CD4-positive, alpha-beta memory T cell (primary cell): Measurements from ENCODE around the gene DLGAP1. TPM values are rescaled to one million over a fixed set of nuclear protein-coding genes. Genes with fewer than 3 reads are reported as not detected.

ENCODE experiments used
- CTCF ChIA-PET: fragments of 350-600 bp; sonication (Branson Sonifier 250); formaldehyde crosslinking; loops from one replicate; lab custom pipeline; 2021; ENCODE audit warnings: inconsistent platforms; ENCODE audit not compliant: partially characterized antibody; lab: Charles Lee
- POLR2A ChIA-PET: fragments of 350-600 bp; sonication (Branson Sonifier 250); formaldehyde crosslinking; loops from one replicate; lab custom pipeline; 2021; ENCODE audit not compliant: partially characterized antibody; lab: Charles Lee
- DNase-seq, 5 donors: peaks; one replicate each; pipeline versions ENCODE4 v3.0.0 to v3.0.0-alpha.2; 2020 to 2022; ENCODE audit warnings: mixed read lengths in 1 of 5
- H3K27ac ChIP-seq: one replicate; pipeline ENCODE4 v1.7.0; 2013; ENCODE audit warnings: low read depth, low read length
- H3K27me3 ChIP-seq: 2 replicates; pipeline ENCODE4 v1.7.0; 2013; ENCODE audit warnings: mild to moderate bottlenecking, low read length, moderate library complexity; ENCODE audit not compliant: insufficient read depth
- H3K36me3 ChIP-seq: 2 replicates; pipeline ENCODE4 v1.7.0; 2013; ENCODE audit warnings: mild to moderate bottlenecking, low read length, moderate library complexity; ENCODE audit not compliant: insufficient read depth
- H3K4me1 ChIP-seq: 2 replicates; pipeline ENCODE4 v1.7.0; 2013; ENCODE audit warnings: mild to moderate bottlenecking, low read length, moderate library complexity; ENCODE audit not compliant: insufficient read depth
- H3K4me3 ChIP-seq, 2 donors: one replicate each; pipeline ENCODE4 v1.7.0; 2013; ENCODE audit warnings: low read length in 2 of 2, mild to moderate bottlenecking in 1 of 2
- H3K9me3 ChIP-seq, 2 donors: one replicate each; pipeline ENCODE4 v1.7.0; 2013; ENCODE audit warnings: low read length in 2 of 2, control low read depth in 1 of 2; ENCODE audit not compliant: control insufficient read depth in 1 of 2
- H3K27ac Mint-ChIP-seq, 7 donors: one replicate each; pipeline ENCODE4 v1.8.0; 2020 to 2021; ENCODE audit warnings: mixed read lengths in 7 of 7, mild to moderate bottlenecking in 6 of 7, inconsistent platforms in 3 of 7, moderate library complexity in 3 of 7
- H3K27me3 Mint-ChIP-seq, 2 donors: one replicate each; pipeline ENCODE4 v1.8.0; 2020 to 2021; ENCODE audit warnings: mixed read lengths in 2 of 2
- H3K36me3 Mint-ChIP-seq, 2 donors: one replicate each; pipeline ENCODE4 v1.8.0; 2020 to 2021; ENCODE audit warnings: mixed read lengths in 2 of 2, inconsistent platforms in 1 of 2, mild to moderate bottlenecking in 1 of 2
- H3K4me1 Mint-ChIP-seq, 4 donors: one replicate each; pipeline ENCODE4 v1.8.0; 2020 to 2021; ENCODE audit warnings: mixed read lengths in 4 of 4, mild to moderate bottlenecking in 1 of 4
- H3K4me3 Mint-ChIP-seq, 8 donors: one replicate each; pipeline ENCODE4 v1.8.0; 2020 to 2021; ENCODE audit warnings: mixed read lengths in 8 of 8, mild to moderate bottlenecking in 7 of 8, moderate library complexity in 6 of 8, inconsistent platforms in 3 of 8
- H3K9me3 Mint-ChIP-seq, 8 donors: one replicate each; pipeline ENCODE4 v1.8.0; 2020 to 2021; ENCODE audit warnings: mixed read lengths in 8 of 8, mild to moderate bottlenecking in 5 of 8, inconsistent platforms in 3 of 8, moderate library complexity in 1 of 8
- intact Hi-C: fragments of 100-400 bp; cut with micrococcal nuclease; formaldehyde crosslinking; loops from one replicate; pipeline ENCODE4 v1.15.1; 2023
- polyA plus RNA-seq, 2 donors: library from polyadenylated mRNA; unstranded; fragments of 300-500 nt; fragmentation: Illumina TruSeq; gene quantifications; one replicate each; pipeline ENCODE4 v1.2.3, GENCODE V29; 2021
- total RNA-seq, 2 experiments: library from RNA; stranded (reverse); gene quantifications; one replicate each; pipeline ENCODE4 v1.2.3, GENCODE V29; 2021

Gene DLGAP1
- total and polyA plus RNA-seq, 4 experiments from 2014 or later = 0.17 to 0.71 (median 0.45) TPM

DNA sequence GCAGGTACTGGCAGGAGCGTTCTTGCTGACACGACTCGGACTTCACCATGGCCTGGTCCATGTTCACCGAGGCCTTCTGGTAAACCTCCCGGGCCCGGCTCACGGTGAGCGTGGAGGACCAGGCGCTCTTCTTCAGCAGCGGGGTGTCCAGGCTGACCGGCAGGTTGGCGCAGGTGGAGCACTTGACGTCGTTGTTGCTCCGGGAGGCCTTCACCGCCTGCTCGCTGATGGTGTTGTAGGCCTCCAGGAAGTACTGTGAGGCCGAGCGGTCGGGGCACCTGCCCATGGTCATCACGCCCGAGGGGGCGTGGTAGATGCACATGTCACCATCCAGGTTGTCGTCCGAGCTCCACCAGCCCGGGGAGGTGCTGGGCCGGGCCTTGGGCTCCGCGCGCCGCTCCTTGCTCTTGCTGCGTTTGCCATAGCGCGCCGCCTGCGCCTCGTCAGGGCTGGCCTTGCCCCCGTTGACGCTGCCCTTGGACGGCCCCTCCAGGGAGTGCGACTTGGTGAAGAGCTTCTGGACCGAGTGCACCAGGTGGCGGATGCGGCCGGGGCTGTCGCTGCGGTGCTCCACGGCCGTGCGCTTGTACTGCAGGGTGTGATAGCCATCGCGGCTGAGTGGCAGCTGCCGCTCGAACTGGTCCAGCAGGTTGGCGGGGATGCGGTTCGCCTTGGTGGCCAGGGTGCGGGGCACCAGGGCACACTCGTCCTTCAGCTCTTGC lies 575.8 kb downstream of the DLGAP1 start:
- Histone ChIP-seq H3K9me3 (no peaks in the 10 kb centered on the region), H3K4me1 (no peaks in the 10 kb centered on the region), H3K36me3 (no peaks in the 10 kb centered on the region), H3K27ac (no peak overlapping the region), H3K4me3 (no peak overlapping the region), H3K27me3 (no peaks in the 10 kb centered on the region)
- intact Hi-C loops = no loop called here
- Mint-ChIP-seq H3K4me1 (no peaks in the 10 kb centered on the region), H3K27me3 (peaks cover 2 to 9% of the 10 kb centered on the region in 2 donors), H3K9me3 (no peaks in the 10 kb centered on the region), H3K27ac (no peak overlapping the region), H3K36me3 (no peaks in the 10 kb centered on the region), H3K4me3 (no peak overlapping the region)
- no peak for DNase-seq
- POLR2A ChIA-PET = no interaction called here
- CTCF ChIA-PET = no interaction called here

DNA sequence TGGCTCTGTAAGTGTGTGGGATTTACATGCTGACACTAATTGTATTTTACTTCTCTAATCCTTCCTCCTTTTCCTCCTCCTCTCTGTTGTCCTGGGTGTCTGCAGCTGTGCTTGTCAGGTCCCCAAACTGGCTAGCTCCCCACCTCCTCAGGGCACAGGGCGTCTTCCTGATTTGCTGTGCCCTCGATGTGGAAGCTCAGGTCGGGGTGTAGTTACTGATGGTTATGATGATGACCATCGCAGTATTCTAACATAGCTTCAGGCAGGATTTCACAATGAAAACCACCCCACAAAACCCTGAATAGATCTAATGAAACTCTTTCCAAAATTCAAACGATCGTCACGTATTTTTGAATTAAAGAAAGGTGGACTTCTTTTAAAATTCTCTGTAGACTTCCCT lies 576.7 kb downstream of the DLGAP1 start:
- ChIA-PET CTCF (no interaction called here), POLR2A (no interaction called here)
- no peaks in the 10 kb centered on the region for H3K36me3 Mint-ChIP-seq
- Histone ChIP-seq H3K27me3 (no peaks in the 10 kb centered on the region), H3K9me3 (no peaks in the 10 kb centered on the region), H3K36me3 (no peaks in the 10 kb centered on the region), H3K27ac (no peak overlapping the region), H3K4me3 (no peak overlapping the region), H3K4me1 (no peaks in the 10 kb centered on the region)
- H3K4me3 Mint-ChIP-seq = no peak overlapping the region
- peaks cover 0 to 2% (median 0%) of the 10 kb centered on the region in 4 donors for H3K4me1 Mint-ChIP-seq
- intact Hi-C loops = no loop called here
- peaks cover 5 to 17% of the 10 kb centered on the region in 2 donors for H3K27me3 Mint-ChIP-seq
- H3K27ac Mint-ChIP-seq = no peak overlapping the region
- no peak for DNase-seq
- H3K9me3 Mint-ChIP-seq = no peaks in the 10 kb centered on the region

DNA sequence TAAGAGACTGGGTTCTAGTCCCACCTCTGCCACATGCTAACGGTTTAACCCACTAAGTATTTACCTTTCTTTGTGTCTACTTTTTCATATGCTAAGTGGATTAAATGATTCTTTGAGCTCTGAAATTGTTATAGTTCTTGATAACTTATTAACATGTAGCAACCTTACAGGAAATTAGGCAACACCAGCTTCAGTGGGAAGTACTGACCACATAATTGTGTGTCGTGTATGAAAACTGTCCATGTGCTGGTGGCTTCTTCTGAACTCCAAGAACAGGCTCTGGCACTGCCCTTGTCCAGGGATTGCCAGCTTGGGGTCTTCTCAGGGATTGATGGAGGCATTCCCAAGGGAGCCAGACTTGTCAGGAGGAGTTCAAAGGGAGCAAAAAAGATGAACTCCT lies 577.4 kb downstream of the DLGAP1 start:
- no peak overlapping the region for H3K27ac ChIP-seq
- Mint-ChIP-seq H3K9me3 (no peaks in the 10 kb centered on the region), H3K4me3 (no peak overlapping the region), H3K36me3 (no peaks in the 10 kb centered on the region), H3K4me1 (peaks cover 0 to 2% (median 0%) of the 10 kb centered on the region in 4 donors), H3K27ac (no peak overlapping the region), H3K27me3 (peaks cover 8 to 17% of the 10 kb centered on the region in 2 donors)
- H3K36me3 ChIP-seq = no peaks in the 10 kb centered on the region
- H3K4me1 ChIP-seq = no peaks in the 10 kb centered on the region
- CTCF ChIA-PET = no interaction called here
- POLR2A ChIA-PET = no interaction called here
- no peaks in the 10 kb centered on the region for H3K27me3 ChIP-seq
- H3K4me3 ChIP-seq = no peak overlapping the region
- H3K9me3 ChIP-seq = no peaks in the 10 kb centered on the region
- intact Hi-C loops = no loop called here
- DNase-seq = no peak

DNA sequence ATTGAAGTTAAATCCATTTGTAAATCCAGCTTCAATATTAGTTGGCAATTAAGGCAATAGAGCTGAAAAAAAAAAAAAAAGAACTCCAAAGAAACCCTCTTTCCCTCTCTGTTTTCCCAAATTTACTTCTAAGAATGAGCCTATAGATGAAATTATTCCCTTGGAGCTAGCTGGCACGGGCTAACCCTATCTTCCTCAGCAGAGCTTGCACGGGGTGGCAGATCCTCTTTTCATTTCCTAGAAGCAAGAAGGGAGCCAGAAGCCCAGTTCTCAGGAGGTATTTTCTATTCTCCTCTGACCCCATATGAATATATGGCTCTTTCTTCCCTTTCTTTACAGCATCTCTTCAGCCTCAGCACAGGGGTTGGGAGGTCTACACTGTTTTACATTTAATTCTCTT lies 579.1 kb downstream of the DLGAP1 start:
- H3K9me3 ChIP-seq = no peaks in the 10 kb centered on the region
- H3K27ac ChIP-seq = no peak overlapping the region
- H3K9me3 Mint-ChIP-seq = no peaks in the 10 kb centered on the region
- peaks cover 0 to 2% (median 0%) of the 10 kb centered on the region in 4 donors for H3K4me1 Mint-ChIP-seq
- no peak overlapping the region for H3K4me3 Mint-ChIP-seq
- intact Hi-C loops = no loop called here
- peaks cover 12 to 21% of the 10 kb centered on the region in 2 donors for H3K27me3 Mint-ChIP-seq
- no peaks in the 10 kb centered on the region for H3K4me1 ChIP-seq
- POLR2A ChIA-PET = no interaction called here
- H3K36me3 Mint-ChIP-seq = no peaks in the 10 kb centered on the region
- H3K27ac Mint-ChIP-seq = no peak overlapping the region
- no peak for DNase-seq
- H3K4me3 ChIP-seq = no peak overlapping the region
- CTCF ChIA-PET = no interaction called here
- H3K27me3 ChIP-seq = no peaks in the 10 kb centered on the region
- no peaks in the 10 kb centered on the region for H3K36me3 ChIP-seq

DNA sequence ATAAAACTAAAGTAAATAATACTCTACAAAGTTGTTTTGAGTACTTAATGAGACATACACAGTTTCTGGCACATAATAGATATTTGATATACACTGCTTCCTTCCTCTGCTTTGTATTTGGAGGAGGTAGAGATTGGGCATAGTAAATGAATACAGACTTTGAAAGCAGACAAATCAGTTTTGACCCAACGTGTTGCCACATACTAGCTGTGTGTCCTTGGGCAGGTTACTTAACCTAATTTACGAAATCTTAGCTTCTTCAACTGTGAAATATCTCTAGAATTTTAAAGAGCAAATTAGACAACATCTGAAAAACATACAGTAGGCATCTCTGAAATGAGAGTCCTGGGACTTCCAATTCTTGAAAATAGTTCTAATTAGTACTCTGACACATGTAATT lies 579.7 kb downstream of the DLGAP1 start:
- no peaks in the 10 kb centered on the region for H3K27me3 ChIP-seq
- CTCF ChIA-PET = no interaction called here
- POLR2A ChIA-PET = no interaction called here
- H3K4me1 ChIP-seq = no peaks in the 10 kb centered on the region
- H3K4me3 Mint-ChIP-seq = no peak overlapping the region
- H3K27ac ChIP-seq = no peak overlapping the region
- H3K9me3 ChIP-seq = no peaks in the 10 kb centered on the region
- intact Hi-C loops = no loop called here
- no peak for DNase-seq
- H3K27ac Mint-ChIP-seq = no peak overlapping the region
- no peaks in the 10 kb centered on the region for H3K9me3 Mint-ChIP-seq
- no peaks in the 10 kb centered on the region for H3K36me3 ChIP-seq
- H3K27me3 Mint-ChIP-seq = peaks cover 12 to 21% of the 10 kb centered on the region in 2 donors
- peaks cover 0 to 2% (median 0%) of the 10 kb centered on the region in 4 donors for H3K4me1 Mint-ChIP-seq
- H3K36me3 Mint-ChIP-seq = no peaks in the 10 kb centered on the region
- no peak overlapping the region for H3K4me3 ChIP-seq

DNA sequence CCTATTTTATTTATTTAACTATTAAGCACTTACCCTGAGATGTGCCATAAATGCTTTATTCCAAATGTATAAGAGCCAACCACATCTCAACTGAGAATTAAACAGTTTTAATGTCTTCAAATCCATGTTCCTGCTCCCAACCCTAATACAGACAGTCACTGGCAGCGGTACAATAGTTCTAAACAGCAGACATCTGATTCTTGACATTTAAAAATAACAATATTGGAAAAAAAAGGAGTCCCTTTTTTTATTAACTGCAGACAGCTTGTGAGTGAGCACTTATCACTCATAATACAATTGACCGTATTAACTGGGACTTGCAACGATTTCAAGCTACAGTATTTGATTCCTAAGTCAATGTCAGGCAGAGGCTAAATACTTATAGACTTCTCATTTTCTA lies 580.5 kb downstream of the DLGAP1 start:
- Mint-ChIP-seq H3K4me3 (no peak overlapping the region), H3K9me3 (no peaks in the 10 kb centered on the region), H3K27me3 (peaks cover 12 to 21% of the 10 kb centered on the region in 2 donors), H3K27ac (no peak overlapping the region), H3K4me1 (peaks cover 0 to 2% (median 0%) of the 10 kb centered on the region in 4 donors), H3K36me3 (no peaks in the 10 kb centered on the region)
- no peaks in the 10 kb centered on the region for H3K4me1 ChIP-seq
- H3K4me3 ChIP-seq = no peak overlapping the region
- no peak overlapping the region for H3K27ac ChIP-seq
- DNase-seq = no peak
- intact Hi-C loops = no loop called here
- no peaks in the 10 kb centered on the region for H3K9me3 ChIP-seq
- H3K27me3 ChIP-seq = no peaks in the 10 kb centered on the region
- CTCF ChIA-PET = no interaction called here
- H3K36me3 ChIP-seq = no peaks in the 10 kb centered on the region
- POLR2A ChIA-PET = no interaction called here

DNA sequence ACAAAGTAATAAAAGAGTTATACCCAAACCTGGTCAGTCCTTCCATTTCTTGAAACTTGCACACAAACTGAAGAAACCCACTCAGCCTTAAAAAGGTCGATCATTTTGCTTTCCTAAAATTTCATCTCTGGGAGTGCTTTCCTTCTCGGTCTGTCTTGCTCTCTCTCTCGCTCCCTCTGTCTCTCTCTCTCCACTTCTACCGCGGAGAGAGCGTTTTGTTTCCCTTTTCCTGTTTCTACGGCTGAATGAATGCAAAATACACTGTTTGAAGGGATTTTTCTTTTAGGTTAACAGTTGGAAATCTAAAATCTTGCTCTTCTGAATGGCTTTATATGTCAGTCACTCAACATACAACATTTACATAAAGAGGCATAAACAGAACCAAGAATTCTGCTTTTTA lies 581.0 kb downstream of the DLGAP1 start:
- H3K4me3 ChIP-seq = no peak overlapping the region
- H3K36me3 Mint-ChIP-seq = no peaks in the 10 kb centered on the region
- POLR2A ChIA-PET = no interaction called here
- no peaks in the 10 kb centered on the region for H3K36me3 ChIP-seq
- peak overlapping the region in 1 of 8 donors; percentile 5 for H3K4me3 Mint-ChIP-seq
- DNase-seq = no peak
- CTCF ChIA-PET = no interaction called here
- no peaks in the 10 kb centered on the region for H3K9me3 ChIP-seq
- no peaks in the 10 kb centered on the region for H3K27me3 ChIP-seq
- no peak overlapping the region for H3K27ac Mint-ChIP-seq
- intact Hi-C loops = no loop called here
- H3K4me1 Mint-ChIP-seq = peaks cover 0 to 2% (median 0%) of the 10 kb centered on the region in 4 donors
- H3K27ac ChIP-seq = no peak overlapping the region
- no peaks in the 10 kb centered on the region for H3K9me3 Mint-ChIP-seq
- no peaks in the 10 kb centered on the region for H3K4me1 ChIP-seq
- H3K27me3 Mint-ChIP-seq = peaks cover 12 to 21% of the 10 kb centered on the region in 2 donors
